ENCODE data around the gene CREBRF.
"Not testable (repeated sequence)": the region's sequence is repeated elsewhere in the genome, so short reads cannot be mapped to it uniquely, and the experiment has no call there.

Gene CREBRF

GRCh38 chr5:173075137-173075843, 19.1 kb downstream of the CREBRF start:
- Histone ChIP-seq H3K4me1 (ENCODE audit: control insufficient read depth, insufficient read depth, low read length, poor library complexity, severe bottlenecking) (no peaks in the 10 kb centered on the region), H3K4me3 (ENCODE audit: insufficient read depth, low read depth, low read length, poor library complexity, severe bottlenecking) (no peak overlapping the region), H3K9me3 (ENCODE audit: control insufficient read depth, low read length) (no peaks in the 10 kb centered on the region), H3K36me3 (ENCODE audit: control insufficient read depth, insufficient read depth, low read length) (no peaks in the 10 kb centered on the region), H3K27ac (ENCODE audit: insufficient read depth, low read length, poor library complexity, severe bottlenecking) (no peak overlapping the region), H3K27me3 (replicated peaks; ENCODE audit: control insufficient read depth, insufficient read depth, low read length, poor library complexity, severe bottlenecking) (no peaks in the 10 kb centered on the region)
- DNase-seq: no peak

- no peaks in the 10 kb centered on the region for H3K9me3 ChIP-seq (ENCODE audit: control insufficient read depth, low read length)
- H3K27me3 ChIP-seq (replicated peaks; ENCODE audit: control insufficient read depth, insufficient read depth, low read length, poor library complexity, severe bottlenecking): no peaks in the 10 kb centered on the region
- H3K4me1 ChIP-seq (ENCODE audit: control insufficient read depth, insufficient read depth, low read length, poor library complexity, severe bottlenecking): no peaks in the 10 kb centered on the region
- no peak overlapping the region for H3K4me3 ChIP-seq (ENCODE audit: insufficient read depth, low read depth, low read length, poor library complexity, severe bottlenecking)
- no peak overlapping the region for H3K27ac ChIP-seq (ENCODE audit: insufficient read depth, low read length, poor library complexity, severe bottlenecking)
- H3K36me3 ChIP-seq (ENCODE audit: control insufficient read depth, insufficient read depth, low read length): peaks cover 5% of the 10 kb centered on the region
- no peak for DNase-seq
Observed at GRCh38 chr5:173075970-173076369, 19.8 kb downstream of the CREBRF start.

GRCh38 chr5:173076471-173076870, 20.3 kb downstream of the CREBRF start:
- H3K9me3 ChIP-seq (ENCODE audit: control insufficient read depth, low read length); H3K4me3 ChIP-seq (ENCODE audit: insufficient read depth, low read depth, low read length, poor library complexity, severe bottlenecking); H3K36me3 ChIP-seq (ENCODE audit: control insufficient read depth, insufficient read depth, low read length); H3K27me3 ChIP-seq (replicated peaks; ENCODE audit: control insufficient read depth, insufficient read depth, low read length, poor library complexity, severe bottlenecking); H3K4me1 ChIP-seq (ENCODE audit: control insufficient read depth, insufficient read depth, low read length, poor library complexity, severe bottlenecking); H3K27ac ChIP-seq (ENCODE audit: insufficient read depth, low read length, poor library complexity, severe bottlenecking); DNase-seq: not testable (repeated sequence)

- DNase-seq: no peak
- H3K4me3 ChIP-seq (ENCODE audit: insufficient read depth, low read depth, low read length, poor library complexity, severe bottlenecking): no peak overlapping the region
- H3K36me3 ChIP-seq (ENCODE audit: control insufficient read depth, insufficient read depth, low read length): peaks cover 18% of the 10 kb centered on the region
- H3K27ac ChIP-seq (ENCODE audit: insufficient read depth, low read length, poor library complexity, severe bottlenecking): no peak overlapping the region
- H3K9me3 ChIP-seq (ENCODE audit: control insufficient read depth, low read length): no peaks in the 10 kb centered on the region
- H3K27me3 ChIP-seq (replicated peaks; ENCODE audit: control insufficient read depth, insufficient read depth, low read length, poor library complexity, severe bottlenecking): no peaks in the 10 kb centered on the region
- no peaks in the 10 kb centered on the region for H3K4me1 ChIP-seq (ENCODE audit: control insufficient read depth, insufficient read depth, low read length, poor library complexity, severe bottlenecking)
Observed at GRCh38 chr5:173078878-173079277, 22.7 kb downstream of the CREBRF start.

DNA sequence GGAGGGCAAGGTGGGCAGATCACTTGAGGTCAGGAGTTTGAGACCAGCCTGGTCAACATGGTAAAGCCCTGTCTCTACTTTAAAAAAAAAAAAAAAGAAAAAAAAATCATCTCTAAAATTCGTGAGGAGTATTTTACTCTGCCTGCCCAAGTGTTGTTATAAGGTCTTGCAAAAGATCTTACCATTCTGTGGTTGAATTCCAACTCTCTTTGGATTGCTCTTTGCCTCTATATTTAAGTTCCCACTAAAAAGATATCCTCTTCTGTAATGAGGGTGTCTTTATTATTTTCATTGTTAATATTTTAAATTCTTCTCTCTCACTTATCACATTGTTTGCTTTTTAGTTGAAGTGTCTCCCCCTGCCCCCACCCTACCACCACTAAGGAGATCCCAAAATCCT, 33.4 kb downstream of the CREBRF start:
- H3K9me3 ChIP-seq (ENCODE audit: control insufficient read depth, low read length): no peaks in the 10 kb centered on the region
- no peak overlapping the region for H3K4me3 ChIP-seq (ENCODE audit: insufficient read depth, low read depth, low read length, poor library complexity, severe bottlenecking)
- H3K27ac ChIP-seq (ENCODE audit: insufficient read depth, low read length, poor library complexity, severe bottlenecking): no peak overlapping the region
- no peak for DNase-seq
- no peaks in the 10 kb centered on the region for H3K4me1 ChIP-seq (ENCODE audit: control insufficient read depth, insufficient read depth, low read length, poor library complexity, severe bottlenecking)
- no peaks in the 10 kb centered on the region for H3K27me3 ChIP-seq (replicated peaks; ENCODE audit: control insufficient read depth, insufficient read depth, low read length, poor library complexity, severe bottlenecking)
- H3K36me3 ChIP-seq (ENCODE audit: control insufficient read depth, insufficient read depth, low read length): peaks cover 29% of the 10 kb centered on the region

- H3K4me3 ChIP-seq (ENCODE audit: insufficient read depth, low read depth, low read length, poor library complexity, severe bottlenecking): no peak overlapping the region
- peaks cover 29% of the 10 kb centered on the region for H3K36me3 ChIP-seq (ENCODE audit: control insufficient read depth, insufficient read depth, low read length)
- DNase-seq: no peak
Observed at GRCh38 chr5:173090639-173091038, 34.5 kb downstream of the CREBRF start.

GRCh38 chr5:173091981-173092380, 35.8 kb downstream of the CREBRF start:
- DNase-seq: no peak
- Histone ChIP-seq H3K4me3 (ENCODE audit: insufficient read depth, low read depth, low read length, poor library complexity, severe bottlenecking) (no peak overlapping the region), H3K27me3 (replicated peaks; ENCODE audit: control insufficient read depth, insufficient read depth, low read length, poor library complexity, severe bottlenecking) (no peaks in the 10 kb centered on the region), H3K36me3 (ENCODE audit: control insufficient read depth, insufficient read depth, low read length) (peaks cover 21% of the 10 kb centered on the region), H3K9me3 (ENCODE audit: control insufficient read depth, low read length) (no peaks in the 10 kb centered on the region), H3K27ac (ENCODE audit: insufficient read depth, low read length, poor library complexity, severe bottlenecking) (no peak overlapping the region), H3K4me1 (ENCODE audit: control insufficient read depth, insufficient read depth, low read length, poor library complexity, severe bottlenecking) (no peaks in the 10 kb centered on the region)

More at GRCh38 chr5:173090639-173091038, 34.5 kb downstream of the CREBRF start:
- Histone ChIP-seq H3K9me3 (ENCODE audit: control insufficient read depth, low read length) (no peaks in the 10 kb centered on the region), H3K27me3 (replicated peaks; ENCODE audit: control insufficient read depth, insufficient read depth, low read length, poor library complexity, severe bottlenecking) (no peaks in the 10 kb centered on the region), H3K4me1 (ENCODE audit: control insufficient read depth, insufficient read depth, low read length, poor library complexity, severe bottlenecking) (no peaks in the 10 kb centered on the region), H3K27ac (ENCODE audit: insufficient read depth, low read length, poor library complexity, severe bottlenecking) (no peak overlapping the region)

DNA sequence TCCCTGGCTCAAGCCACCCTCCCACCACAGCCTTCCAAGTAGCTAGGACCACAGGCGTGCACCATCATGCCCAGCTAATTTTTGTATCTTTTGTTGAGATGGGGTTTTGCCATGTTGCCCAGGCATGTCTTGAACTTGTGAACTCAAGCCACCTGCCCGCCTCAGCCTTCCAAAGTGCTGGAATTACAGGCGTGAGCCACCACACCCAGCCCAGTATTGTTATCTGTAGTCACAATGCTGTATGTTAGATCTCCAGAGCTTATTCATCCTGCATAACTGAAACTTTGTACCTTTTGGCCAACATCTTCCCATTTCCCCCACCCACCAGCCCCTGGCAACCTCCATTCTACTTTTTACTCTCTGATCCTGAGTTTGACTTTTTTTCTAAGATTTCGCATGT, 37.5 kb downstream of the CREBRF start:
- H3K27ac ChIP-seq (ENCODE audit: insufficient read depth, low read length, poor library complexity, severe bottlenecking): no peak overlapping the region
- no peaks in the 10 kb centered on the region for H3K9me3 ChIP-seq (ENCODE audit: control insufficient read depth, low read length)
- H3K4me3 ChIP-seq (ENCODE audit: insufficient read depth, low read depth, low read length, poor library complexity, severe bottlenecking): no peak overlapping the region
- H3K36me3 ChIP-seq (ENCODE audit: control insufficient read depth, insufficient read depth, low read length): peaks cover 17% of the 10 kb centered on the region
- DNase-seq: no peak
- no peaks in the 10 kb centered on the region for H3K27me3 ChIP-seq (replicated peaks; ENCODE audit: control insufficient read depth, insufficient read depth, low read length, poor library complexity, severe bottlenecking)
- H3K4me1 ChIP-seq (ENCODE audit: control insufficient read depth, insufficient read depth, low read length, poor library complexity, severe bottlenecking): no peaks in the 10 kb centered on the region

DNA sequence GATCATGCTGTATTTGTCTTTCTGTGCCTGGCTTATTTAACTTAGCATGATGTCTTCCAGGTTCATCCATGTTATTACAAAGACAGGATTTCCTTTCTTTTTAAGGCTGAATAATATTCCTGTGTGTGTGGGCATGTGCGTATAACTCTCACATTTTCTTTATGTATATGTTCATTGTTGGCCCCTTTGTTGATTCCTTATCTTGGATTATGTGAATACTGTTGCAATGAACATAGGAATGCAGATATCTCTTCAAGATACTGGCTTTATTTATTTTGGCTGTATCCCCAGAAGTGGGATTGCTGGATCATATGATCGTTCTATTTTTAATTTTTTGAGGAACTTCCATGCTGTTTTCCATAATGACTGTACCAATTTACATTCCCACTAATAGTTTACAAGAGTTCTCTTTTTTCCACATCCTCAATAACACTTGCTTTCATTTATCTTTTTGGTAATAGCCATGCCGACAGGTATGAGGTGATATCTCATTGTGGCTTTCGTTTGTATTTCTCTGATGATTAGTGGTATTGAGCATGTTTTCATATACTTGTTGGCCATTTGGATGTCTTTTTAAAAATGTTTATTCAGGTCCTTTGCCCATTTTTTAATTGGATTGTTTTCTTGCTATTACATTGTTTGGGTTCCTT, 38.0 kb downstream of the CREBRF start:
- no peak overlapping the region for H3K27ac ChIP-seq (ENCODE audit: insufficient read depth, low read length, poor library complexity, severe bottlenecking)
- no peak overlapping the region for H3K4me3 ChIP-seq (ENCODE audit: insufficient read depth, low read depth, low read length, poor library complexity, severe bottlenecking)
- no peaks in the 10 kb centered on the region for H3K9me3 ChIP-seq (ENCODE audit: control insufficient read depth, low read length)
- peaks cover 2% of the 10 kb centered on the region for H3K4me1 ChIP-seq (ENCODE audit: control insufficient read depth, insufficient read depth, low read length, poor library complexity, severe bottlenecking)
- DNase-seq: no peak
- no peaks in the 10 kb centered on the region for H3K27me3 ChIP-seq (replicated peaks; ENCODE audit: control insufficient read depth, insufficient read depth, low read length, poor library complexity, severe bottlenecking)
- H3K36me3 ChIP-seq (ENCODE audit: control insufficient read depth, insufficient read depth, low read length): peaks cover 17% of the 10 kb centered on the region

DNA sequence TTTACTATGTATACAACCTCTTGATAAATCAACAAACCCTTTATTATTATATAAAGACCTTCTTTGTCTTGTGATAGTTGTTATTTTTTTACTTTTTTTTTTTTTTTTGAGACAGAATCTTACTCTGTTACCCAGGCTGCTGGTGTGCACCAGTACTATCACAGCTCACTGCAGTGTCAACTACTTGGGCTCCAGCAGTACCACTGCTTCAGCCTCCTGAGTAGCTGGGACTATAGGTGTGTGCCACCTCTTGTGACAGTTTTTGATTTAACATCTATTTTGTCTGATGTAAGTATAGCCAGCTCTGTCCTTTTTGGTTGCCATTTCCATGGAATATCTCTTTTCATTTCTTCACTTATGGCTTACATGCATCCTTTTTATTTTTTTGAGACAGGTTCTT, 42.6 kb downstream of the CREBRF start:
- no peak overlapping the region for H3K27ac ChIP-seq (ENCODE audit: insufficient read depth, low read length, poor library complexity, severe bottlenecking)
- H3K4me3 ChIP-seq (ENCODE audit: insufficient read depth, low read depth, low read length, poor library complexity, severe bottlenecking): no peak overlapping the region
- peaks cover 22% of the 10 kb centered on the region for H3K36me3 ChIP-seq (ENCODE audit: control insufficient read depth, insufficient read depth, low read length)
- no peaks in the 10 kb centered on the region for H3K9me3 ChIP-seq (ENCODE audit: control insufficient read depth, low read length)
- DNase-seq: no peak
- H3K4me1 ChIP-seq (ENCODE audit: control insufficient read depth, insufficient read depth, low read length, poor library complexity, severe bottlenecking): peaks cover 7% of the 10 kb centered on the region
- no peaks in the 10 kb centered on the region for H3K27me3 ChIP-seq (replicated peaks; ENCODE audit: control insufficient read depth, insufficient read depth, low read length, poor library complexity, severe bottlenecking)
